H1 (cell line): Measurements from ENCODE around the gene STX8. TPM values are rescaled to one million over a fixed set of nuclear protein-coding genes. Genes with fewer than 3 reads are reported as not detected.

Source experiments
- CTCF ChIA-PET: fragments of 300-600 bp; sonication (Branson Sonifier 250); formaldehyde crosslinking; loops from one replicate; lab custom pipeline; 2021; ENCODE audit not compliant: partially characterized antibody; lab: Charles Lee
- POLR2A ChIA-PET: fragments of 300-600 bp; sonication (Branson Sonifier 250); formaldehyde crosslinking; loops from one replicate; lab custom pipeline; 2021; ENCODE audit warnings: inconsistent platforms; ENCODE audit not compliant: partially characterized antibody; lab: Charles Lee
- DNase-seq, 2 experiments: peaks; one replicate each; pipeline versions ENCODE4 v3.0.0 to v3.0.0-alpha.2; 2010 to 2022; ENCODE audit warnings: low spot score in 2 of 2, low read depth in 1 of 2, mixed read lengths in 1 of 2
- FAIRE-seq: peaks from 2 replicates; lab custom pipeline; 2011; peaks lifted over from hg19 to GRCh38; lab: Jason Lieb, UNC
- H2AFZ ChIP-seq: 2 replicates; pipeline ENCODE4 v1.8.1; 2012; ENCODE audit warnings: low read length, inconsistent platforms
- H2AK5ac ChIP-seq: 2 replicates; pipeline ENCODE4 v1.6.1; 2013; ENCODE audit warnings: low read depth, low read length
- H2BK120ac ChIP-seq: replicated peaks from 2 replicates; pipeline ENCODE3; 2013; ENCODE audit warnings: low read depth, low read length, inconsistent platforms
- H2BK12ac ChIP-seq: 2 replicates; pipeline ENCODE4 v1.6.1; 2013; ENCODE audit warnings: low read depth, low read length
- H2BK15ac ChIP-seq: 2 replicates; pipeline ENCODE4 v1.6.1; 2013; ENCODE audit warnings: low read length
- H2BK20ac ChIP-seq: 2 replicates; pipeline ENCODE4 v1.6.1; 2013; ENCODE audit warnings: low read length
- H2BK5ac ChIP-seq: 2 replicates; pipeline ENCODE4 v1.6.1; 2013; ENCODE audit warnings: low read depth, low read length
- H3K14ac ChIP-seq: 2 replicates; pipeline ENCODE4 v1.6.1; 2013; ENCODE audit warnings: inconsistent platforms; ENCODE audit not compliant: insufficient read length
- H3K18ac ChIP-seq: 2 replicates; pipeline ENCODE4 v1.6.1; 2013; ENCODE audit warnings: low read length; ENCODE audit errors: extremely low read depth
- H3K23ac ChIP-seq: 2 replicates; pipeline ENCODE4 v1.6.1; 2013; ENCODE audit warnings: inconsistent platforms; ENCODE audit not compliant: insufficient read length
- H3K23me2 ChIP-seq: 2 replicates; pipeline ENCODE4 v1.6.1; 2013; ENCODE audit warnings: low read depth, low read length
- H3K27ac ChIP-seq: 2 replicates; pipeline ENCODE4 v1.6.1; 2011; ENCODE audit warnings: low read depth, low read length, inconsistent platforms
- H3K27me3 ChIP-seq, 4 experiments: replicated peaks in 1 of 4; 1 replicate in 1 of 4; 2 replicates in 3 of 4; pipeline versions ENCODE4 v1.6.1 to v1.8.1; 2011 to 2013; ENCODE audit warnings: low read length in 3 of 4, mild to moderate bottlenecking in 3 of 4, inconsistent platforms in 2 of 4, mixed read lengths in 2 of 4, moderate library complexity in 1 of 4; ENCODE audit not compliant: control insufficient read depth in 3 of 4, insufficient read depth in 3 of 4; ENCODE audit errors: extremely low read depth in 1 of 4
- H3K36me3 ChIP-seq, 4 experiments: 2 replicates each; pipeline versions ENCODE4 v1.6.1 to v1.8.1; 2011 to 2013; ENCODE audit warnings: mild to moderate bottlenecking in 4 of 4, low read length in 3 of 4, moderate library complexity in 2 of 4, control low read depth in 1 of 4, inconsistent platforms in 1 of 4; ENCODE audit not compliant: insufficient read depth in 4 of 4, control insufficient read depth in 2 of 4
- H3K4ac ChIP-seq: replicated peaks from 2 replicates; pipeline ENCODE3; 2013; ENCODE audit warnings: low read length, low read depth, mixed read lengths, inconsistent platforms; ENCODE audit not compliant: insufficient read length
- H3K4me1 ChIP-seq, 4 experiments: replicated peaks in 1 of 4; 1 replicate in 1 of 4; 2 replicates in 3 of 4; pipeline versions ENCODE4 v1.6.1 to v1.8.1; 2011 to 2013; ENCODE audit warnings: low read length in 3 of 4, inconsistent platforms in 2 of 4, mixed read lengths in 1 of 4; ENCODE audit not compliant: insufficient read depth in 4 of 4, control insufficient read depth in 3 of 4
- H3K4me2 ChIP-seq, 2 experiments: 2 replicates each; pipeline versions ENCODE4 v1.6.1 to v1.8.1; 2011 to 2013; ENCODE audit warnings: low read depth in 2 of 2, low read length in 2 of 2, control low read depth in 1 of 2, inconsistent platforms in 1 of 2, mild to moderate bottlenecking in 1 of 2; ENCODE audit not compliant: insufficient read depth in 1 of 2
- H3K4me3 ChIP-seq, 4 experiments: fragments of 200-600, 300-600 bp in 1 of 4; sonication (generic), shearing (Covaris generic), sonication (Bioruptor Twin) in 1 of 4; 2 replicates each; pipeline versions ENCODE4 v1.5.1 to v1.8.1; 2011 to 2016; ENCODE audit warnings: low read length in 4 of 4, low read depth in 3 of 4, control low read depth in 2 of 4, inconsistent platforms in 2 of 4, mild to moderate bottlenecking in 2 of 4, mixed read lengths in 1 of 4, moderate library complexity in 1 of 4; ENCODE audit not compliant: insufficient read depth in 2 of 4; ENCODE audit errors: extremely low read depth in 1 of 4
- H3K56ac ChIP-seq: replicated peaks from 2 replicates; pipeline ENCODE3; 2013; ENCODE audit warnings: low read depth, mild to moderate bottlenecking, mixed read lengths, low read length, inconsistent platforms; ENCODE audit not compliant: insufficient read length
- H3K79me1 ChIP-seq: 2 replicates; pipeline ENCODE4 v1.6.1; 2013; ENCODE audit warnings: low read depth, low read length, control low read depth
- H3K79me2 ChIP-seq, 2 experiments: 2 replicates each; pipeline versions ENCODE4 v1.6.1 to v1.8.1; 2012 to 2013; ENCODE audit warnings: low read length in 2 of 2, mild to moderate bottlenecking in 2 of 2, inconsistent platforms in 1 of 2; ENCODE audit not compliant: insufficient read depth in 2 of 2, control insufficient read depth in 1 of 2
- H3K9ac ChIP-seq, 4 experiments: replicated peaks in 1 of 4; 1 replicate in 1 of 4; 2 replicates in 3 of 4; pipeline versions ENCODE4 v1.6.1 to v1.8.1; 2011 to 2013; ENCODE audit warnings: low read depth in 3 of 4, low read length in 3 of 4, control low read depth in 2 of 4, mild to moderate bottlenecking in 2 of 4, moderate library complexity in 2 of 4, inconsistent platforms in 1 of 4; ENCODE audit errors: extremely low read depth in 1 of 4
- H3K9me3 ChIP-seq, 2 experiments: 2 replicates each; pipeline versions ENCODE4 v1.6.1 to v1.8.1; 2012 to 2013; ENCODE audit warnings: mild to moderate bottlenecking in 2 of 2, moderate library complexity in 2 of 2, control low read depth in 1 of 2, inconsistent platforms in 1 of 2, low read depth in 1 of 2, low read length in 1 of 2, mixed read lengths in 1 of 2; ENCODE audit not compliant: insufficient read depth in 2 of 2
- H4K20me1 ChIP-seq, 2 experiments: replicated peaks in 1 of 2; 2 replicates each; pipeline versions ENCODE3 to v1.8.1; 2011 to 2013; ENCODE audit warnings: inconsistent platforms in 2 of 2, low read length in 2 of 2, mild to moderate bottlenecking in 1 of 2; ENCODE audit not compliant: insufficient read depth in 2 of 2, control insufficient read depth in 1 of 2
- H4K5ac ChIP-seq: 2 replicates; pipeline ENCODE4 v1.6.1; 2013; ENCODE audit warnings: low read length, low read depth, mixed read lengths, inconsistent platforms; ENCODE audit not compliant: insufficient read length
- H4K8ac ChIP-seq: 2 replicates; pipeline ENCODE4 v1.8.0; 2013; ENCODE audit warnings: mild to moderate bottlenecking, moderate library complexity, low read length, inconsistent platforms; ENCODE audit not compliant: insufficient read depth; ENCODE audit errors: extremely low read depth
- H4K91ac ChIP-seq: replicated peaks from 2 replicates; pipeline ENCODE3; 2013; ENCODE audit warnings: low read length, mixed read lengths, inconsistent platforms; ENCODE audit not compliant: insufficient read length
- SIRT6 ChIP-seq: IDR thresholded peaks from one replicate; pipeline ENCODE4 v1.7.1; 2012; ENCODE audit warnings: low read length, inconsistent platforms
- WGBS, 2 experiments: shearing (Covaris generic) in 1 of 2; methylation state at CpG; one replicate each; pipeline versions ENCODE4 v1.1.6 to v1.1.7; 2013 to 2015; ENCODE audit warnings: low lambda C conversion rate in 2 of 2, mixed read lengths in 2 of 2, inconsistent platforms in 1 of 2, low coverage in 1 of 2, missing lambda C conversion rate in 1 of 2; ENCODE audit not compliant: insufficient replicate concordance in 2 of 2, insufficient coverage in 1 of 2, insufficient read length in 1 of 2; ENCODE audit errors: extremely low coverage in 1 of 2, missing lambda C conversion rate in 1 of 2; 5-methylcytosine and 5-hydroxymethylcytosine counted together
- polyA plus RNA-seq, 7 experiments: library from polyadenylated mRNA; depleted of rRNA in 3 of 7; stranded (reverse) in 5 of 7; unstranded in 2 of 7; fragments of >200 nt in 5 of 7; fragments of 200-250 nt in 2 of 7; gene quantifications; 1 replicate in 5 of 7; 2 replicates in 1 of 7; 4 replicates in 1 of 7; pipeline versions ENCODE4 v1.2.1 to v1.2.3, GENCODE V29; 2011 to 2013; ENCODE audit warnings: missing spikeins in 2 of 7, mixed read lengths in 2 of 7
- total RNA-seq: library from RNA; stranded (reverse); fragmentation: NEBNext Ultra II Directional; extraction: Animal tissue kit (Norgen Biotek cat#: 25700); gene quantifications from 2 replicates; pipeline ENCODE4 v1.2.1, GENCODE V29; 2021

Gene STX8
- total and polyA plus RNA-seq, 2 of the 8 experiments (the other 6 are each of a cell fraction or from before 2014, with no cell fraction given) = 22.8 to 42.5 TPM

DNA sequence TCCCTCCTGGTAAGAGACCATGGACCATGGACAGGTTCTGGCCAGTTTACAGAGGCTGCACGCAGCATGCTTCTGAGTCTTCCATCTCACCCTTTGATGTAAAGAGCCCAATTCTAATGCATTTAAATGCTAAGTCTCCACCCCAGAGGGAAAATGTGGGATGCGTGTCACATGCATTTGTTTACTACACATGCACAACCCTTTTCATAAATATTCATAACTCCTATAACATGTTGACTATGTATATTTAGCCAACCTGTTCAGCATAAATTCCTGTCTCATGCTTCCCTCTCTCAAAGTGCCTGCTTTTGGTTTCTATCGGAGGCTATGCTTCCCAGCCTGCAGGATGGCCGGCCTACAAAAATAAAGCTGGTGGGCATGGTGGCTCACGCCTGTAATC is 260.3 kb downstream of the STX8 start:
- CTCF ChIA-PET = interaction anchor here (1.1 kb wide), 1 partner anchor 24 kb away, joined by 4 read pairs; no protein-coding TSS in a partner anchor
- Histone ChIP-seq H3K79me1 (no peaks in the 10 kb centered on the region), H4K5ac (no peak overlapping the region), H3K27ac (no peak overlapping the region), H3K9me3 (peaks cover 0 to 2% of the 10 kb centered on the region in 2 experiments; a peak in 1 of 4 replicates), H3K23me2 (no peaks in the 10 kb centered on the region), H2BK15ac (0 out of 2 replicates have a peak overlapping the region, but pooled peaks have one; percentile 40), H3K9ac (no peak overlapping the region), H3K79me2 (no peaks in the 10 kb centered on the region), H2BK120ac (no peak overlapping the region), H4K20me1 (no peaks in the 10 kb centered on the region), H3K23ac (no peak overlapping the region), H3K36me3 (no peaks in the 10 kb centered on the region), H3K18ac (no peak overlapping the region), H3K27me3 (no peaks in the 10 kb centered on the region), H4K91ac (peak overlapping the region; percentile 54), H2AFZ (no peak overlapping the region), H2BK20ac (no peak overlapping the region), H2BK5ac (no peak overlapping the region), H3K56ac (no peak overlapping the region), H3K14ac (no peak overlapping the region), H3K4me2 (no peak overlapping the region), H4K8ac (no peak overlapping the region), H3K4me3 (no peak overlapping the region), H2BK12ac (no peak overlapping the region), H2AK5ac (no peak overlapping the region), H3K4ac (no peak overlapping the region), H3K4me1 (no peaks in the 10 kb centered on the region)
- POLR2A ChIA-PET = interaction anchor here (1.7 kb wide), 1 partner anchor 16 kb away, joined by 4 read pairs; no protein-coding TSS in a partner anchor
- TF ChIP-seq SIRT6 = no peak
- no peak for FAIRE-seq
- WGBS, 2 experiments = 92% methylated on average over 5 of the region's 5 CpGs; no CpG with 5 or more reads in 1 of the 2 experiments
- no peak for DNase-seq
